Epithelial cell of proximal tubule (primary cell): ENCODE measurements around the gene IFI6. TPM values are rescaled to one million over a fixed set of nuclear protein-coding genes. Genes with fewer than 3 reads are reported as not detected.

Experiments used
- DNase-seq: peaks from one replicate; pipeline ENCODE4 v3.0.0-alpha.2; 2011; ENCODE audit warnings: low read depth
- H3K4me3 ChIP-seq: 2 replicates; pipeline ENCODE4 v1.5.1; 2011; ENCODE audit warnings: low read depth, mild to moderate bottlenecking, low read length
- CTCF ChIP-seq: conservative IDR thresholded peaks from 2 replicates; pipeline ENCODE4 v1.5.1; 2012; ENCODE audit warnings: low read depth, mild to moderate bottlenecking, low read length
- total RNA-seq: library from RNA; depleted of rRNA; stranded (reverse); fragments of >200 nt; gene quantifications from 2 replicates; pipeline ENCODE4 v1.2.3, GENCODE V29; 2015

Gene IFI6
- total RNA-seq, 1 donor from 2014 or later = 28.3 TPM

GRCh38 chr1:27638805-27639204, 33.2 kb downstream of the IFI6 start:
- no peak for TF ChIP-seq CTCF
- no peak for DNase-seq
- no peak overlapping the region for H3K4me3 ChIP-seq

GRCh38 chr1:27638047-27638734, 33.8 kb downstream of the IFI6 start:
- no peak for TF ChIP-seq CTCF
- no peak for DNase-seq
- H3K4me3 ChIP-seq = no peak overlapping the region

GRCh38 chr1:27635396-27636142, 36.4 kb downstream of the IFI6 start:
- H3K4me3 ChIP-seq = no peak overlapping the region
- no peak for DNase-seq
- no peak for TF ChIP-seq CTCF

GRCh38 chr1:27634985-27635367, 37.0 kb downstream of the IFI6 start, which contains the start of gene FGR:
Gene FGR, minus strand, starts transcription at chr1:27635185. Its CDS starts 11,269 bp downstream, at chr1:27623916.
- peak within 1 kb of the TSS; percentile 31 for H3K4me3 ChIP-seq
- no peak for DNase-seq
- no peak for TF ChIP-seq CTCF

- H3K4me3 ChIP-seq = peak overlapping the region; percentile 31
- DNase-seq = no peak
- TF ChIP-seq CTCF = no peak
These were observed 37.6 kb downstream of the IFI6 start for GRCh38 chr1:27634177-27634984.

GRCh38 chr1:27633640-27634176, 38.3 kb downstream of the IFI6 start:
- TF ChIP-seq CTCF = no peak
- H3K4me3 ChIP-seq = peak overlapping the region; percentile 31
- no peak for DNase-seq
